ENCODE data around the gene BMP2K. TPM values are rescaled to one million over a fixed set of nuclear protein-coding genes. Genes with fewer than 3 reads are reported as not detected.
A peak's percentile ranks its signal among the peaks of the same experiment; 100 is the strongest.

Gene BMP2K
- total and polyA plus RNA-seq, 5 experiments from 2014 or later = 2.2 to 18.8 (median 4.1) TPM

- Mint-ChIP-seq H3K36me3 (peaks cover 0 to 15% (median 0%) of the 10 kb centered on the region in 3 donors), H3K4me3 (peak overlapping the region; percentile 6 to 97 (median 62)), H3K9me3 (no peaks in the 10 kb centered on the region), H3K4me1 (peaks cover 19 to 48% (median 38%) of the 10 kb centered on the region in 4 donors), H3K27ac (peak overlapping the region in 5 of 10 donors; percentile 21 to 88 (median 49)), H3K27me3 (peaks cover 0 to 4% (median 2%) of the 10 kb centered on the region in 5 donors)
- no peak for ATAC-seq
- POLR2A ChIA-PET = interaction anchor here (1.0 kb wide), 1 partner anchor 161 kb away, joined by 5 read pairs; the partner anchor contains the start of gene BMP2K
- no peak for DNase-seq
Measured at GRCh38 chr4:78937837-78938236, 161.7 kb downstream of the BMP2K start.

GRCh38 chr4:78938474-78938867, 162.3 kb downstream of the BMP2K start:
- Mint-ChIP-seq H3K9me3 (no peaks in the 10 kb centered on the region), H3K4me3 (peak overlapping the region; percentile 91 to 100 (median 97)), H3K27ac (peak overlapping the region; percentile 78 to 98 (median 93)), H3K4me1 (peaks cover 16 to 48% (median 37%) of the 10 kb centered on the region in 4 donors), H3K36me3 (peaks cover 0 to 10% (median 0%) of the 10 kb centered on the region in 3 donors), H3K27me3 (peaks cover 0 to 7% (median 4%) of the 10 kb centered on the region in 5 donors)
- ATAC-seq (peak; percentile 3 to 5), DNase-seq (peak in 2 of 10 donors; percentile 17 to 27)
- POLR2A ChIA-PET = interaction anchor here (1.0 to 1.2 kb wide), 2 partner anchors 15 to 162 kb away, joined by 5 read pairs; partner anchors contain the start of gene BMP2K

- Mint-ChIP-seq H3K27me3 (peaks cover 0 to 13% (median 7%) of the 10 kb centered on the region in 5 donors), H3K27ac (peak within 1 kb of the TSS; percentile 78 to 98 (median 93)), H3K36me3 (peaks cover 0 to 8% (median 0%) of the 10 kb centered on the region in 3 donors), H3K4me3 (peak within 1 kb of the TSS; percentile 91 to 100 (median 97)), H3K9me3 (no peaks in the 10 kb centered on the region), H3K4me1 (peaks cover 16 to 46% (median 37%) of the 10 kb centered on the region in 4 donors)
- DNase-seq = peak; percentile 71 to 89 (median 82)
- ATAC-seq = peak; percentile 95
- POLR2A ChIA-PET = interaction anchor here (0.6 to 1.2 kb wide), 5 partner anchors 13 to 1214 kb away, joined by 3 to 7 read pairs (median 5); partner anchors contain the start of gene BMP2K
Measured at GRCh38 chr4:78938868-78939666, 162.9 kb downstream of the BMP2K start, which contains the start of gene PAQR3. Gene PAQR3 (minus strand): TSS chr4:78939438. CDS start chr4:78939224, 214 bp downstream.

DNA sequence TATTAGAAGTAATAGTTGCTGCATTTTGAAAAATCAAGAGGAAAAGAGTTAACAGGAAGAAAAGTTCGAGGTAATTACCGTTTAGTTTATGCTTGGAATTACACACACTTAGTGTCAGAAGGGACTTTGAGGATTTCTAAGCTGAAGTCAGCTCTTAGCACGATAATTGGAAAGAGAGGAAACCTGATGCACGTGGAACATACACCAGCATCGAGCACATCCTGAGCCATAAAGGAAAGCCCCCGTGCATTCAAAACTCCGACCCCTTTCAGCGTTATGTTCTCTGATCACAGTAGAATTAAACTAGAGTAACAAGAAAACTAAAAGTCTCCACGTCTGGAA, 163.5 kb downstream of the BMP2K start:
- H3K27me3 Mint-ChIP-seq = peaks cover 0 to 18% (median 7%) of the 10 kb centered on the region in 5 donors
- ATAC-seq = peak; percentile 18 to 31
- peaks cover 16 to 40% (median 37%) of the 10 kb centered on the region in 4 donors for H3K4me1 Mint-ChIP-seq
- DNase-seq = no peak
- H3K27ac Mint-ChIP-seq = peak overlapping the region; percentile 30 to 93 (median 84)
- POLR2A ChIA-PET = interaction anchor here (0.6 to 1.2 kb wide), 4 partner anchors 12 to 1213 kb away, joined by 3 to 7 read pairs (median 4); no protein-coding TSS in a partner anchor
- peaks cover 0 to 3% (median 0%) of the 10 kb centered on the region in 3 donors for H3K36me3 Mint-ChIP-seq
- no peaks in the 10 kb centered on the region for H3K9me3 Mint-ChIP-seq
- peak overlapping the region; percentile 79 to 94 (median 88) for H3K4me3 Mint-ChIP-seq

DNA sequence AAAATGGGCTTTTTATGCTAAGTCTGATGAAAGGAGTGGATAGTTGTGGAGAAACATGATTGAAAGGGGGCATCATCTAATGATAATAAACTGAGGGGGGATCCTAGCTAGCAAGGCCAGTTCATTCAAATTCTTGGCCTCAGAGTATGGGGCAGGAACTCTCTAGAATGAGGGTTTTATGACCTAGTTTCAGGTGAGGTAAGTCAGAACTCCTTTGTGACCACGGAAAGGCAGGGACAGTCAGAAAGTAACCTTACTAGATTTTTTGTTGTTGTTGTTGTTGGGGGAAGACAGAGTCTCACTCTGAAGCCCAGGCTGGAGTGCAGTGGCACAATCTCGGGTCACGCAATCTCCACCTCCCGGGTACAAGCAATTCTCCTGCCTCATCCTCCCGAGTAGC, 164.6 kb downstream of the BMP2K start:
- ATAC-seq (no peak), DNase-seq (no peak)
- H3K9me3 Mint-ChIP-seq = no peaks in the 10 kb centered on the region
- peak overlapping the region in 1 of 10 donors; percentile 6 for H3K27ac Mint-ChIP-seq
- no peaks in the 10 kb centered on the region for H3K36me3 Mint-ChIP-seq
- H3K4me1 Mint-ChIP-seq = peaks cover 14 to 35% (median 30%) of the 10 kb centered on the region in 4 donors
- H3K4me3 Mint-ChIP-seq = no peak overlapping the region
- POLR2A ChIA-PET = no interaction called here
- peaks cover 0 to 21% (median 8%) of the 10 kb centered on the region in 5 donors for H3K27me3 Mint-ChIP-seq

GRCh38 chr4:78944381-78944780, 168.2 kb downstream of the BMP2K start:
- no peak overlapping the region for H3K27ac Mint-ChIP-seq
- POLR2A ChIA-PET = no interaction called here
- H3K9me3 Mint-ChIP-seq = no peaks in the 10 kb centered on the region
- ATAC-seq (no peak), DNase-seq (no peak)
- H3K4me3 Mint-ChIP-seq = no peak overlapping the region
- H3K27me3 Mint-ChIP-seq = peaks cover 14 to 39% (median 22%) of the 10 kb centered on the region in 5 donors
- peaks cover 0 to 6% (median 3%) of the 10 kb centered on the region in 4 donors for H3K4me1 Mint-ChIP-seq
- no peaks in the 10 kb centered on the region for H3K36me3 Mint-ChIP-seq

- H3K36me3 Mint-ChIP-seq = no peaks in the 10 kb centered on the region
- no peaks in the 10 kb centered on the region for H3K9me3 Mint-ChIP-seq
- peaks cover 12 to 39% (median 22%) of the 10 kb centered on the region in 5 donors for H3K27me3 Mint-ChIP-seq
- no peak for DNase-seq
- H3K27ac Mint-ChIP-seq = no peak overlapping the region
- no peak overlapping the region for H3K4me3 Mint-ChIP-seq
- H3K4me1 Mint-ChIP-seq = no peaks in the 10 kb centered on the region
- POLR2A ChIA-PET = no interaction called here
- no peak for ATAC-seq
Measured at GRCh38 chr4:78945651-78946179, 169.6 kb downstream of the BMP2K start.

DNA sequence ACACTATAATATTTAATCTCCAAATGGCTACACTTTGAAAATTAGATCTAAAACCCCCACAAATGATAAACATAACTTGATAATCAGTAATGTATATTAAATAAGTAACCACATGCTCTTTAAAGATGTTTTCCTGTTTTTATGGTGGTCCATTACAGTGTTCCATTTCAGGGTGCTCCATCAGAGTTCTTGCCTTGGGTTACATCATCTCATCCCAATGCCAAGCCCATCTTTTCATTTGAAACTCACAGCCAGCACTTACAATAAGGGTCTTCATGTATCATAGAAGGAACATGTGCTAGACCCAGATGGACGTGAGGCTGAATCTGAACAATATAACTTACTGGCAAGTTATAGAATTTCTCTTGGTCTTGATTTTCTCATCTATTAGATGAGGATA, 173.6 kb downstream of the BMP2K start:
- no peak for ATAC-seq
- no peaks in the 10 kb centered on the region for H3K4me1 Mint-ChIP-seq
- H3K4me3 Mint-ChIP-seq = no peak overlapping the region
- H3K27ac Mint-ChIP-seq = no peak overlapping the region
- H3K9me3 Mint-ChIP-seq = no peaks in the 10 kb centered on the region
- no peaks in the 10 kb centered on the region for H3K36me3 Mint-ChIP-seq
- POLR2A ChIA-PET = no interaction called here
- DNase-seq = no peak
- H3K27me3 Mint-ChIP-seq = peaks cover 10 to 31% (median 20%) of the 10 kb centered on the region in 5 donors

- no peak overlapping the region for H3K27ac Mint-ChIP-seq
Measured at GRCh38 chr4:78951862-78952472, 175.8 kb downstream of the BMP2K start.

DNA sequence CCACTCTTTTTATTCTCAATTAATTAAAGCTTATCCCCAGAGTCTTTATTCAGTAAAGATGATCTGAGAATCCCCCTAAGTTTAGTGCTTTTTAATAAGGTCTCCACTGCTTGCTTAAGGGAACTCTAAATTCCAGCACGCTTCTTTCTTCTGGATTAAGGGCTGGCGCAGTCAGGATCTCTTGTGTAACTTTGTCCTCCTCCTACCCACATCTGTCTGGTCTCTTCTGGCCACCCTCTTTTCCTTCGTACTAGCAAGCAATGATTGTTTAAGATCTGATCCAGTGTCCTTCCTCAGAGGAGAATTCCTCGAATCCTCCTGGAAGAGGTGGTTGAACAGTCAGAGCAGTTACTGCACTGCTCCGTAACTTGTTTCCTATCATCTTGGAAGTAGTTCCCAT, 177.1 kb downstream of the BMP2K start:
- Mint-ChIP-seq H3K27ac (no peak overlapping the region), H3K4me3 (no peak overlapping the region), H3K27me3 (peaks cover under 1 to 16% (median 9%) of the 10 kb centered on the region in 5 donors), H3K36me3 (no peaks in the 10 kb centered on the region), H3K4me1 (no peaks in the 10 kb centered on the region), H3K9me3 (no peaks in the 10 kb centered on the region)
- POLR2A ChIA-PET = interaction anchor here (1.2 kb wide), 1 partner anchor 14 kb away, joined by 5 read pairs; the partner anchor contains the start of gene PAQR3
- ATAC-seq = no peak
- DNase-seq = no peak

More at GRCh38 chr4:78951862-78952472, 175.8 kb downstream of the BMP2K start:
- Mint-ChIP-seq H3K4me3 (no peak overlapping the region), H3K36me3 (no peaks in the 10 kb centered on the region), H3K9me3 (no peaks in the 10 kb centered on the region), H3K27me3 (peaks cover 5 to 28% (median 12%) of the 10 kb centered on the region in 5 donors), H3K4me1 (no peaks in the 10 kb centered on the region)
- ATAC-seq = peak; percentile 46 to 50
- DNase-seq = peak in 6 of 10 donors; percentile 11 to 48 (median 34)
- POLR2A ChIA-PET = interaction anchor here (1.3 kb wide), 1 partner anchor 12 kb away, joined by 7 read pairs; the partner anchor contains the start of gene PAQR3

DNA sequence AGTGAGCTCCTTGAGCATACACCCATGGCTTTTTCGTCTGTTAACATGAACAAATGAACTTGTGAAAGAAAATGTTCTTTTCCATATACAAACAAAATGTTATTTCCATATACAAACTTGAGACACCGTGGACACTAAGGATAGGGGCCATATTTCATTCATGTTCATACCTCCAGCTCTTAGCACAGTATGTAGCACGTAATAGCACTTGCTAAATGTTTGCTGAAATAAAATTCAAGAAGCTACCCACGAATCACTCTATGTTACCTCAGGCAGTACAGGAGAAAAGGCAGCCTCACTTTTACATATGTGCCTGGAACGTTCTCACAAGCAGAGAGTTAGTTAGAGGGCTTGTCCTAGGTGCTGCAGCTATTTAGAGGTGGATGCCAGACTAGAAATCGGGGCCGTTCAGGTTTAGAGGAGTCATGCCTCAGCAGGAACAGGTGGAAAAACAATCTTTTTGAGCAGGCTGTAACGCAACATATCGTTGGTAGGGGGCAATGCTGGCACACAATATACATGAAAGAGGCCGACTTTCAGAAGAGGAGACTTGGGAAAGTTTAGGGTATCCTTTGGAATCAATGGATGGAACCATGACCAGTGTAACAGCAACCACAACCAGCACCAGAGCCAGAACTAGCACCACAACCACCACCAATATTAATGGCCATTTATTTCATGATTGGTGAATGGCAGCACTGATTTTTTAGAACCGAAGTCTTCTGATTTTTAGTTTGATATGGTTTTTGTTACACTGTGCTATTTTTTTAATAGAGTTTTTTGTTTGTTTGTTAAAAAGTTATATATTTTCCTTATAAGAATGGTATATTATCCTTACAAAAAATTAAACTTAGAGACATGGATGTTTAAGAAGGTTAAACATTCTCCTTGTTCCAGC, 177.9 kb downstream of the BMP2K start:
- POLR2A ChIA-PET = interaction anchor here (1.2 kb wide), 1 partner anchor 15 kb away, joined by 5 read pairs; the partner anchor contains the start of gene PAQR3
- no peak for ATAC-seq
- no peak overlapping the region for H3K27ac Mint-ChIP-seq
- H3K4me1 Mint-ChIP-seq = no peaks in the 10 kb centered on the region
- no peak overlapping the region for H3K4me3 Mint-ChIP-seq
- H3K36me3 Mint-ChIP-seq = no peaks in the 10 kb centered on the region
- H3K9me3 Mint-ChIP-seq = no peaks in the 10 kb centered on the region
- H3K27me3 Mint-ChIP-seq = peaks cover 0 to 13% (median 6%) of the 10 kb centered on the region in 5 donors
- DNase-seq = no peak

All from naive thymus-derived CD8-positive, alpha-beta T cell (primary cell).